H1 (cell line): ENCODE data around the gene SFTPB. TPM values are rescaled to one million over a fixed set of nuclear protein-coding genes. Genes with fewer than 3 reads are reported as not detected.

Source experiments
- EGR1 ChIP-seq: IDR thresholded peaks from 2 replicates; pipeline ENCODE4 v1.6.1; 2011; ENCODE audit warnings: low read depth, low read length, borderline replicate concordance
- EP300 ChIP-seq, 2 experiments: IDR thresholded peaks; 1 replicate in 1 of 2; 2 replicates in 1 of 2; pipeline ENCODE4 v1.6.1; 2011 to 2012; ENCODE audit warnings: low read depth in 2 of 2, low read length in 2 of 2, mild to moderate bottlenecking in 2 of 2, borderline replicate concordance in 1 of 2, inconsistent platforms in 1 of 2, moderate library complexity in 1 of 2
- GTF2F1 ChIP-seq: IDR thresholded peaks from 2 replicates; pipeline ENCODE4 v1.6.1; 2012; ENCODE audit warnings: low read depth, low read length, improper control_type of control experiment, borderline replicate concordance
- KDM4A ChIP-seq: IDR thresholded peaks from one replicate; pipeline ENCODE4 v1.7.1; 2012; ENCODE audit warnings: low read depth, mild to moderate bottlenecking, moderate library complexity, low read length, inconsistent platforms; ENCODE audit not compliant: severe bottlenecking
- KDM5A ChIP-seq: fragments of 200-600 bp; IDR thresholded peaks from 2 replicates; pipeline ENCODE4 v1.7.1; 2012; ENCODE audit warnings: mild to moderate bottlenecking, low read length, inconsistent platforms, mixed read lengths
- NANOG ChIP-seq: IDR thresholded peaks from 2 replicates; pipeline ENCODE4 v1.6.1; 2011; ENCODE audit warnings: low read length, low read depth, mild to moderate bottlenecking, inconsistent platforms; ENCODE audit not compliant: insufficient read depth, poor library complexity, severe bottlenecking
- PHF8 ChIP-seq: fragments of 200-600 bp; sonication (generic); conservative IDR thresholded peaks from 2 replicates; pipeline ENCODE4 v1.7.1; 2012; ENCODE audit warnings: low read depth, mild to moderate bottlenecking, inconsistent platforms, low read length, moderate library complexity
- POLR2AphosphoS5 ChIP-seq: IDR thresholded peaks from 2 replicates; pipeline ENCODE4 v1.6.1; 2011; ENCODE audit warnings: low read depth, low read length
- RAD21 ChIP-seq, 2 experiments: IDR thresholded peaks in 1 of 2; conservative IDR thresholded peaks in 1 of 2; 2 replicates each; pipeline ENCODE4 v1.6.1; 2011; ENCODE audit warnings: low read depth in 2 of 2, low read length in 2 of 2, improper control_type of control experiment in 1 of 2, inconsistent platforms in 1 of 2, mild to moderate bottlenecking in 1 of 2, moderate library complexity in 1 of 2
- RFX5 ChIP-seq: IDR thresholded peaks from 2 replicates; pipeline ENCODE4 v1.6.1; 2011; ENCODE audit warnings: low read depth, low read length, improper control_type of control experiment, borderline replicate concordance
- SP1 ChIP-seq: IDR thresholded peaks from 2 replicates; pipeline ENCODE4 v1.6.1; 2011; ENCODE audit warnings: low read depth, low read length
- TBP ChIP-seq: IDR thresholded peaks from 2 replicates; pipeline ENCODE4 v1.6.1; 2011; ENCODE audit warnings: low read depth, low read length, improper control_type of control experiment
- TCF12 ChIP-seq: IDR thresholded peaks from 2 replicates; pipeline ENCODE4 v1.6.1; 2011; ENCODE audit warnings: low read depth, mild to moderate bottlenecking, low read length
- polyA plus RNA-seq, 7 experiments: library from polyadenylated mRNA; depleted of rRNA in 3 of 7; stranded (reverse) in 5 of 7; unstranded in 2 of 7; fragments of >200 nt in 5 of 7; fragments of 200-250 nt in 2 of 7; gene quantifications; 1 replicate in 5 of 7; 2 replicates in 1 of 7; 4 replicates in 1 of 7; pipeline versions ENCODE4 v1.2.1 to v1.2.3, GENCODE V29; 2011 to 2013; ENCODE audit warnings: missing spikeins in 2 of 7, mixed read lengths in 2 of 7
- total RNA-seq: library from RNA; stranded (reverse); fragmentation: NEBNext Ultra II Directional; extraction: Animal tissue kit (Norgen Biotek cat#: 25700); gene quantifications from 2 replicates; pipeline ENCODE4 v1.2.1, GENCODE V29; 2021

Gene SFTPB
- total and polyA plus RNA-seq, 2 of the 8 experiments (the other 6 are each of a cell fraction or from before 2014, with no cell fraction given) = not detected

- TF ChIP-seq RAD21 (IDR thresholded peaks at IDR 0.05 in 1 of 2, conservative IDR thresholded peaks at IDR 0.05 in 1 of 2; ENCODE audit: low read depth in 2 of 2, low read length in 2 of 2) = no peak
- TF ChIP-seq KDM5A = 0 out of 2 replicates have a peak, but pooled peaks have one; percentile 8
- no peak for TF ChIP-seq TCF12
- TF ChIP-seq SP1 = 0 out of 2 replicates have a peak, but pooled peaks have one; percentile 16
- no peak for TF ChIP-seq NANOG
- no peak for TF ChIP-seq GTF2F1
- peak; percentile 90 for TF ChIP-seq PHF8
- no peak for TF ChIP-seq RFX5
- peak; percentile 47 for TF ChIP-seq TBP
- no peak for TF ChIP-seq EP300 (IDR thresholded peaks at IDR 0.05; ENCODE audit: borderline replicate concordance in 1 of 2, low read depth in 2 of 2, low read length in 2 of 2)
- TF ChIP-seq POLR2AphosphoS5 = peak; percentile 68
- 0 out of 2 replicates have a peak, but pooled peaks have one; percentile 44 for TF ChIP-seq EGR1
- peak; percentile 67 for TF ChIP-seq KDM4A
Observed at GRCh38 chr2:85611705-85612587, 56.1 kb downstream of the SFTPB start, which contains the start of gene C2orf68 (continued).
